ENCODE data around the gene ALOX12B.
"Not testable (repeated sequence)": the region's sequence is repeated elsewhere in the genome, so short reads cannot be mapped to it uniquely, and the experiment has no call there.

ALOX12B gene

GRCh38 chr17:8024161-8024560 is 63.4 kb downstream of the ALOX12B start:
- DNase-seq, result peak in 1 of 10 donors; percentile 25
- intact Hi-C loops (cut with DNase I), result not testable (repeated sequence)
